Measurements from ENCODE around the gene TBL1XR1.

Gene TBL1XR1

DNA sequence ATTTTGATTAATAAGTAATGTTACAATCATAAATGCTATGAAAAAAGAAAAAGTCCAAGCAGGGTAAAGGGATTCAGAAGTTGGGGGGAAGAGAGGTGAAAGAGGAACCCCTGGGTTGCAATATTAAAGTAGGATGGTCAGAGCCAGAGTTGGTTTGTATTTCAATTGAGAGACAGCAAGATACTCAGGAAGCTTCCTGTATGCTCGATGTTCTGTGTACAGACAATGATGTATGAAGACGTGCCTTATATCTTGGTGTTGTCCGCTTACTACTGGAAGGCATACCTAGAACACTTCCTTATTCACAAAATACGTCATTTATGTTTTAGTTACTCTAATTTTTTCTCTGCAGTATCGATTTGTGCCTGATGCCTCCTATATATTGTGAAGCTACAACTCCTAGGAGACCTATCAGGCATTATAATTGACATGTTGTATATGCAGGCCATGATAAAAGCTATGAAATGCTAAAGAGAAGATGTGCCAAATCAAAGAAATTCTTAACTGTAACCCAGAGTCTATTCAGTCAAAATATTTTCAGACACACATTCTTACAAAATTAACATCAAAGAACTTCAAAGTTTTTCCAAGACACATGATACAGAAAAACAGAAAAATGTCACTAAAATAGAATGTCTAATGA is 87.5 kb downstream of the TBL1XR1 start:
- no peak for DNase-seq (ENCODE audit: low read depth in 2 of 2)

DNA sequence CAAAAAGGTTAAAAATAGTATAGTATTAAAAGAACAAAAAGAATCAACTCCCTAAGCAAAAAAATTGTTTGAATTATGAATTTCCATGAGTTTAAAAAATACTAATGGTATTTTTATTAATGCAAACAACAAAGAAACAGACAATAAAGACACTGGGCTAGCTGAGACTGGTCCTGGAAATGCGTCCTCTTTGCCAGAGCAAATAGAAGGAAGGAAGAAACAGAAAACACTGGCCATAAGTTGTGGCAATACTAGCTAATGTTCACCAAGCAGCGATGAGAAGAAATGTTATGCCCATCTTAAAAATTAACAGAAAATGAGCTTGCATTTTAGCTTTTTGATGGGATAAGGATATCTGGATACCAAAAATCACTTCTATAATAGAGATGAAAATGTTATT is 88.6 kb downstream of the TBL1XR1 start:
- DNase-seq (ENCODE audit: low read depth in 2 of 2) = no peak

DNA sequence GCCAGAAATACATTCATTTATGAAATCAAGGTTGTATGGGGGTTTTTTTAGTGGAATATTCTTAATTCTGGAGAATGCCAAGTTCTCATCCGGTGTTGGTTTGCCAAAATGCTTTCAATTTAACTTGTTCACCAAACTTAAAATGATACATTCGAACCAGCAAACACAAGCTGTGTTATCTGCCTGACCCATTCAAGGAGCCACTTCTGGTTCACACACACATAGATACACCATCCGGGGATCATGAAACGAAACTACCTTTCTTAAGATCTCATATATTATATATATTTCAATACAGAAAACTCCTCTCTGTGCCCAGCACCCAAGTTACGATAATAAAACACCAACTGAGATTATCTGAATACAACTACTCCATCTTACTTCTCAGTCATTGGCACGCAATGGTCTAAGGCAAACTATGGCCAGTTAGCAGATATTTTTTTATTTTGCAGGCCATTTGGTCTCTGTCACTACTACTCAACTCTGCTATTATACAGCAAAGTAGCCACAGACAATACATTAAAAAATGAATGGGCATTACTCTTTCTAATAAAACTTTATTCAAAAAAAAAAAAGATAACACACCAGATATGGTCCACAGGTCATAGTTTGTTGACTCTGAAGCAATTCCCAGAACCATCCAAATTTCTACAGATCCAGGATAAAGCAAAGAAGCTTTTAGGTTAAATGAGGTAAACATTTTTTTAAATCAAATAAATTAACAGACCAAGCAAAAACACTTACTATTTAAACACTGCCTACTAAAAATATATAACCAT is 89.6 kb downstream of the TBL1XR1 start:
- no peak for DNase-seq (ENCODE audit: low read depth in 2 of 2)

DNA sequence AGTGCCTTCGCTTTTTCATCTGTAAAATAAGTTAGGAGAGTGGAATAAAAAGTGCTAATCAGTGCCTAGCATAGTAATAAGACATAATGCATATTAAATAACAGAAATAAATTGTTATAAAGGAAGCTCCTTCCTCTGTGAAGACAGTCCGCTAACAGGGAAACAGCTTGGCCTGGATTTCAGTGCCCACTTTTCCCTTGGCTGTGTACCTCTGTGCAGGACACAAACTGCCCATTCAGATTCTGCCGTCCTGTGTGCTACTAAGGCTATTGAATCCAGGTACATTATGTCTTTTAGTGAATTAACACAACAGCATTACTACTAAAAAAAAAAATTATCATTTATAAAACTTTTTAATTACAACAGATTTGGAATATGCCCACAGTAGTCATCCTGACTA is 90.7 kb downstream of the TBL1XR1 start:
- DNase-seq (ENCODE audit: low read depth in 2 of 2) = no peak

DNA sequence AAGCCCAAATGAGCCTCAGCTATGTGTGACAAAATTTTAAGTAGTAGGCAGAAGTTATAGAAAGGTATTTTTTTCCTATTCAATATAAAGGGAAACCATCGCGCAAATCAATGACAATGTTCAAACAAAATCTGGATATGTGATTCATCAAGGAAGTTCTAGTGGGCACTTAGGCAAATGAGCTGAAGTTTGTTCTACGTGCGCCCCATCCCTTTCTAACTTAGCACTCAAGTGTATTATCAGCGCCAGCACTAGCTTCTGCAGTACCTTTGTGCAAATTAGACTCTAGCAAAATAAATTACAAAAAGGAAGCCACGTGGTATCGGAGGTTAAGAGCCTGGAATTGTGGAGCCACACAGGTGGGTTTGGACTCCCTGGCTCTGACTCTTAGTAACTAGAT is 91.1 kb downstream of the TBL1XR1 start:
- DNase-seq (ENCODE audit: low read depth in 2 of 2) = no peak

DNA sequence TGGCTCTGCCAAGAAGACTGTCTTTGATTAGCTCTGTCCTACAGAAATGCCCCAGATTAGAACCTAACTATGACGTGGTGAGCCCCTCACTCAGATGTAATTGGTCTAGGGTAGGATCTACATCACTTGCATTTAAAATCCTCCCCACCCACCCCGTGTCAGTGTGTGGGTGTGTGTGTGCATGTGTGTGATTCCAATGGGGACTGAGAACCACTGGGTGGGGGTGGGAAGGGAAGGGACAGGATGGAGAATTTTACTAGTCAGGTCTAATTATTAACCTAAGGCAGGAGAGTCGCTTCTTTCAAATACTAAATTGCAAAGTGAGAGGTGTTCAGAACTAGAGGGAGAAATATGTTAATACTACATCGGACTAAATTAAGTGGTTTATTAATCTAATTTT is 91.7 kb downstream of the TBL1XR1 start:
- no peak for DNase-seq (ENCODE audit: low read depth in 2 of 2)

DNA sequence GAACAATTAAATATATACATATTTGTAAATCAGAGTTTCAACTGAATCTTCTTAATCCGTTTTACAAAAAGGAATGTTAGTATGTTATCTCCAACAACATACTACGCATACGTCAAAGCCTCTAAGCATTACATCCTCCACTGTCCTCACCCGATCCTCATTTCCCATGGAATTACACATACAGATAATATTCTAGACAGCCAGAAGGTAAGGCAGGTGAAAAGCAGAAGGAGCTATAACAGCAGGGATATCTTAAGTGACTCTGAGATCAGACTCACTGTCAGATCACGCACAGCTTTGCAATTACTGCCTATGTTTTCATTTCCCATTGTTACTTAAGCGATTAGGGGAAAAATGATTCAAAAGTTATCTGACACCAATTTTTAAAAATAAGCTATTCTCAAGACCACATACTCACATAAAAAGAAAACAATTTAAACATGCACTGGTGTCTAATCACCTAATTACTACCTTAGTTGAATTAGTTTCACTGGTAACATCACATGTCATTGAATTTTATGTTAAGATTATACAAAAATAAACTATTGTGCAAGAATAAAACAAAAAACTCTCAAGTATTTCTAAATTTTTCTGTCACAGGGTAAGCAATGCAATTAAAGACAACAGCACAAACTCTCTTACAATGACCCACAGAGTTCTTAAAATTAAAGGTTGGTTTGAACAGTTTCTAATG is 92.8 kb downstream of the TBL1XR1 start:
- DNase-seq (ENCODE audit: low read depth in 2 of 2) = no peak

DNA sequence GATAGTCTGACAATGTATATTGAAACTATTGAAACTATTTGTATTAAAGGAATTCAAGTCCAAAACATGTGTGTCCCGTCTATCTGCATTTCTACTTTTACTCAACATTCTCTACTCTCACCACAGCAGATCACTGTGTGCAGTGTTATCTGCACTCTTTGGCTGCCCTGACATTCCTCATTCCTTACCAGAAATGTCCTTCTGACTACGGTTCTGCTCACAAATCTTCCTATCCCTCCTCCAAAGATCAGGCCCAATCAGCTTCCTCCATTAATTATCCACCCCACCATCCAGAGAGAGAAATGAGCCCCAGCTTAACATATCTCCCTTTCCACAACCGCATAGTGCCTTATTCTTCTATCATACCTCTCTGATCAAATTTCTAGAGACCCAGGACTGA is 94.7 kb downstream of the TBL1XR1 start:
- no peak for DNase-seq (ENCODE audit: low read depth in 2 of 2)

DNA sequence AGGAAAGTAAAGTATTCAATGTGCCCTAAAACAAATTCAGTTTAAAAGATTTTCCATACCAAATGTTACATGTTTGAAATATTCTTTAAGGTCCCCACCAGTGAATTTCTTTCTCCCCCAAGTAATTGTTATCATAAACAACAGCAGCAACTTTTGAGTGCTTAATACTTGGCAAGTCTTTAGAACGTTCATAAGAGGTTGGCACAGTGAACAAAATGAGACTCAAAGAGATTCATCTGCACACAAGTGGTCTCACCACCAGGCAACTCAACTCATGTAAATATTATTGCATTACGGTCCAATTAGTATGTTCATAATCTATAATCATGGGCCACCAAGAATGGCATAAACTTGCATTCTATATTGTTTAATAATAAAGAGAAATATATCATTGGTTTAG is 98.7 kb downstream of the TBL1XR1 start:
- DNase-seq (ENCODE audit: low read depth in 2 of 2) = no peak

DNA sequence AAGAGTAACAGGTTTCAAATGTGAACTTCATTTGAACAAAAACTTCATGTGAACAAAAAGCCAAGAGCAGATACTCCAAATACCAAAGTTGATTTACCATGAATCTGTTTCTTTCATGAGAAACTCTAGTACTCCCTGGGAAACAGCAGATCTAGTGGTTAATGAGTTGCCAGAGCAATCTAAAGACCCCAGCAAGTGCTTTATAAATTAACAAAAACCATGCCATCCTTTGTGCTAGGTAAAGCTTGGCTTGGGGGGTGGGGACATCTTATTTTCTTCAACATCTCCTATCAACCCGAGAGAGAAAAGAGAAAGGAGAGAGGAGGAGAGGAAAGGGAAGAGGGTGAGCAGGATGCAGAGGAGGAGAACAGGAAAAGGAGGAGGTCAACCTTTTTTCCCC is 100.7 kb downstream of the TBL1XR1 start:
- no peak for DNase-seq (ENCODE audit: low read depth in 2 of 2)

DNA sequence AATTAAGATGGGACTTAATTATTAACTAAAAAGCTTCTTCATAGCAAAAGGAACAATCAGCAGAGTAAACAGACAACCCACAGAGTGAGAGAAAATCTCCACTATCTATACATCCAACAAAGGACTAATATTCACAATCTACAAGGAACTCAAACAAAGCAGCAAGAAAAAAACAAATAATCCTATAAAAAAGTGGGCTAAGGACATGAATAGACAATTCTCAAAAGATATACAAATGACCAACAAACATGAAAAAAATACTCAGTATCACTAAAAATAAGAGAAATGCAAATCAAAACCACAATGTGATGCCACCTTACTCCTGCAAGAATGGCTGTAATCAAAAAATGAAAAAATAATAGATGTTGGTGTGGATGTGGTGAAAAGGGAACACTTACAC is 103.3 kb downstream of the TBL1XR1 start:
- no peak for DNase-seq (ENCODE audit: low read depth in 2 of 2)

DNA sequence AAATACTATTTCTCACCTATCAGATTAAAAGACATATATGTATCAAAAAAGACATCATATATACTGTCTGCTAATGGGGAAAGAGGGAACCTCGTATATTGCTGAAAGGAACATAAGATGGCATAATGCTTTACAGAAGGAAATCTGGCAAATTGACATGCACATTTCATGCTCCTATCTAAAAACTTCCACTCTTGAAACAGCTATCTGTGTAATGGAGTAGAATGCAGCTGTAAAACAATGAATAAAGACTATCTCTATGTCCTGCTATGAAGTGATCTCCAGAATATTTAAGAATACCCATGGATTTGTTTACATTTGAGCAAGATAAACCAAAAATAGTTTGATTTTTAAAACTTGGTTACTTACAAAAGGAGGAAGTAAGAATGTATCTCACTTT is 107.4 kb downstream of the TBL1XR1 start:
- no peak for DNase-seq (ENCODE audit: low read depth in 2 of 2)

DNA sequence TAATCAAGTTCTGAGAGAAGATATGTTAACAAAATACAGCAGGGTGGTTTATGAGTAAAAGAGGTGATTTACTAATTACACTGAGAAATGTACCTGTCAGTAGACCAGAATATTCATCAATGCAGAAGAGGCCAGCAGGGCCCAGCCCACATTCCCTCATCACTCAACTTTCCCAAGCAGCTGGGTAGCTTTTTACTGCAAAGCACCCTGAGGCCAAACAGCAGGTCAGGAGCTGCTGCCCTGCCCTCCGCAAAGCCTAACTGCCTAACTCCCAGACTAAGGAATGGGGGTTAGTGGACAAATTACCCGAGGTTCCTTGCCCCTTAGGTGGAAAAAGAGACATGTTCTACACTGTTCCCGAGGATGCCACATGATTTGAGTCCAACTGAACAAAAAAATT is 108.2 kb downstream of the TBL1XR1 start:
- no peak for DNase-seq (ENCODE audit: low read depth in 2 of 2)

DNA sequence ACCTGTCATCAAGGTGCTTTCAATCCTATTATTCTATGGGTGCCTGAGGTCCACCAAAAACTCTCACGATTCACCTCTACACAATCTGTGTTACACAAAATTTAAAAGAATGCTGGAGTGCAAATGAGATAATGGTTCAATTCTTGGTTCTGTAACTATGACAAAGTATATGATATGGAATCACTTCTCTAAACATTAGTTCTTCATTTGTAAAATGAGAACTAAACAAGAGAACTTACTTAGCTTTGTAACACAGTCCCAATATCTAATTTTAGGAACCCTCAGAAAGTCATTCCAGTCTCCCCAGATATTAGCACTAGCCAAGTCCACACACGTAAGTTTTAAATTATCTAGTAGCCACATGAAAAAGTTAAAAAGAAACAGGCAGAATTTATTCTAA is 111.5 kb downstream of the TBL1XR1 start:
- DNase-seq (ENCODE audit: low read depth in 2 of 2) = no peak

DNA sequence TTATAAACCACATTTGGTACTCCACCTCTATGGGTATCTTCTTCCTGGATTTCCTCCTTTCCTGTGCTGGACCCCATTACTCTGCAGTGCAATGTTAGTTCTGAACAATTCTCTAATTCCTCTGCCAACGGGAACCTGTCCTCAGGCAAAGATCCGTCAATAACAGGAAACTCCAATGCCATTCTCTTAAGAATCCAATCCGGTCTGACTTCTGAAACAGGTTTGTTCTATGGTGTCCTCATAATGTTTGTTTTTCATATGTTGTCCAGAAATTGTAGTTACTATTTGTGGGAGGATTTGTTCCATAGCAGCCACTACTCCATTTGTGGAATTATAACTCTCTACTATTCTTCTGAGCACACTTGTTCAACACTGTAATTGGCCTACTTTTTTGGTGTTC is 112.7 kb downstream of the TBL1XR1 start:
- no peak for DNase-seq (ENCODE audit: low read depth in 2 of 2)

DNA sequence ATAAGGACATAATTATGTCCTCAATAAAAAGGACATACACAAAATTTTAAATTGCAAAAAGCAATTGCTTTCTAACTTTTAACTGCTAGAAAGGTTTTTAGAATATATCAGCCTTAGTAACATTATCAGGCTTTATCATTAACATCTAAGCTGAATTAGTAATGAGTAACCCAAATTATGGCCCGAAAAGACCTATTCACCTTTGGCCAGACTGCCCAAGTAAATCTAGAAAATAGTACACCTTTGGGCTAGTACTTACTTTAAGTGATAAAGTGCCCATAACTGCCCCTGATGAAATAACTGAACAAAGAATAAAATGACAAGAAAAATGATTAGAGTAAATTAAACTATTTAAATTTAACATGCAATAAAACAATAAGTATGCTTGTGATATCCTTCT is 117.2 kb downstream of the TBL1XR1 start:
- DNase-seq (ENCODE audit: low read depth in 2 of 2) = no peak

DNA sequence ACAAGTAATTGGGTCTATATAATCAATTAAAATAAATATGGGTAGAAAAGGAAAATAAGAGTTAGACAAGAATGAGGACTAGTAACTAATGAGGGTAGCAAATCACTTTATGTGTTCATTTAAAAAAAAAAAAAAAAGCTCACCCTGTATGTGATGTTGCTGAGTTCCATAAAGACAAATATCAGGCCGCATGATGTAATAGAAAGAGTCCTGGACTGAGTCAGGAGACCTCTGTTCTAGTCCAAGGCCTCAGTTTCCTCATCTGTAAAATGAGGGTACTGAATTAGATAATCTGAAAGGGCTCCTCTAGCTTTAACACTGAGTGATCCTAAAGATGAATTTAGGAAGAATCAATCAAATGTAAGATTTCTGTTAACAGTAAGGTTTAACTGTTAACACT is 117.6 kb downstream of the TBL1XR1 start:
- DNase-seq (ENCODE audit: low read depth in 2 of 2) = no peak

DNA sequence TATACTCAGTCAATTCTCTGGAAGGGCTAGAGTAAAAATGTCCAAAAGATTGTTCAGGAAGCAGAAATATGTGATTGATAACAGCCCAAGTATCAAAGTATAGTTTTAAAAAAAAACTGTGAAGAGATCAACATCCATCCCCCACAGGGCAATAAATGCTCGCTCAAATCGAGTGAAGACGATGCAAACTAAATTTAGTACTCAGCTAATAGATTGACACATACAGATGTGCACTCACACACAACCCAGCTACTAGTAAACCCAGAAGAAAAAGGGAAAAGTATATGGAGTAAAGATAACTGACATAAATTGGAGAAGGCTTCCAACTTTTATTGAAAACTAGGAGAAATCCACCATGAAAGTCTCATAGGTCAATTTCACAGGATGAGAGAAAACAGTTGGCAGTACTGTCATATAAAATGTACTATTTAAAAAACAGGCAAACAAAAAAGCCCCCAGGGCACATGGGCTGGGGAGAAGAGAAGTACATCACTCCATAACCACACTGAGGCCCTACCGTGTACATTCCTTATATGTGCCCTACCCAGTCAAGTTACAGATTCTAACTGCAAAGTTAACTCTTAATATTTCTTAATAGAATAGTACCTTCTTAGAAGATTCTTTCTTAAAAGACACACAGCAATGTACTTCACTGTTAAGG is 125.7 kb downstream of the TBL1XR1 start:
- no peak for DNase-seq (ENCODE audit: low read depth in 2 of 2)

DNA sequence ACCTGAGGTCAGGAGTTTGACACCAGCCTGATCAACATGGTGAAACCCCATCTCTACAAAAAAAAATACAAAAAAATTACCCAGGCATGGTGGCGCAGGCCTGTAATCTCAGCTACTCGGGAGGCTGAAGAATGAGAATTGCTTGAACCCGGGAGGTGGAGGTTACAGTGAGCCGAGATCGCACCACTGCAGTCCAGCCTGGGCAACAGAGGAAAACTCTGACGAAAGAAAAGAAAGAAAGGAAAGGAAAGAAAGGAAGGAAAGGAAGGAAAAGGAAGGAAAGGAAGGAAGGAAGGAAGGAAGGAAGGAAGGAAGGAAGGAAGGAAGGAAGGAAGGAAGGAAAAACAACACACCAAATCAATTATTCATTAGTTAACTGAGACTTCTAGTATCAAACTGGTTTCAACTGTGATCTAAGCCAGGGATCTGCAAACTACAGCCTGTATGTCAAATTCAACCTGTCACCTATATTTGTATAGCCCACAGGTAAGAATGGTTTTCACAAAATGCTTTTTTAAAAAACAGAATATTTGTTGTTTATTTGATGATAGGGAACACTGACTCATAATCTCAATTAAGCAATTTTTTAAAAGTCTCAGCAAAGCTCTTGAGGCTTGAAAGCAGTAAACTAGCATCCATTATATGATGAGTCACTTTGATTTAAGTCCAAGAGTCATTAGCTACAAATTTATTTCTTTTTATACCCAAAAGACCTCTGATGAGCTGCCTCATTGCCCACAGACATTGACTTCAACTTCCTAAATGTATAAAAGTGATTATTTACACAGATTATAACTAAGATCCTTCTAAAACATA is 127.6 kb downstream of the TBL1XR1 start:
- DNase-seq (ENCODE audit: low read depth in 2 of 2) = no peak

DNA sequence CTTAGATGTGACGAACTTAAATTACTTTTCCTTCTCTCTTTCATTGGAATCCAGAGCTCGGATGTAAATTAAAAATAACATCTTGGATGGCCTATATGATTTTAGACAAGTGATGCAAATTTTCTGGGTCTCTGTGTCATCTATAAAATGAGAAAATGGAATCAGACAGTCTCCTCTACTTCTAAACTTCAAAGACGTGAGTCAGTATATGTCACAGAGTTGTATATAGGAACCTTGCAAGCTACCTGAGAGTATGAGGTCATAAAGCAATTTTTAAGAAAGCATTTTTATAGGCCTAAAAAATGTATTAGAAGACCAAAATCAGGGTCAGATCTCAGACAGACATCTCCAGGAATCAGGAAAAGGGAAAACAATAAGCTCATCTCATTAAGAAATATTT is 128.3 kb downstream of the TBL1XR1 start:
- DNase-seq (ENCODE audit: low read depth in 2 of 2) = no peak

DNA sequence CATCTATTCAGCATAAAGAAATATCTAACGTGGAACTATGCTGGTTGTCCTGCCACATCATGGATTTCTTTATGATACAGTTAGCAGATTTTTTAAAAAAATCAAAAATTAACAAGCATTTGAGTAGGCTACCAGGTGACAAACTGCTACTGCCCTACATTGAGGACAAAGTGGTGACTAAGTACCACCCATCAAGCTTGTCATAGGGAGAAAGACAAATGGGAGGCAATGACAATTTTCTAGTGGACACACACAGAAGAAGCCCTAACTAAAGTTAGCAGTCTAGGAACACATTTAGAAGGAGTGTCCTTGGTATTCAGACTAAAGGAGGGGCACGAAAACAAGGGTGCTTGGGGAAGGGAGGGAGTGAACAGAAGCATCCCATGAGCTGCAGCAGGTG is 131.2 kb downstream of the TBL1XR1 start:
- no peak for DNase-seq (ENCODE audit: low read depth in 2 of 2)
